WERI-Rb-1 (cell line): ENCODE results near the gene DIPK1B.
A peak's percentile ranks its signal among the peaks of the same experiment; 100 is the strongest.

ENCODE experiments used
- DNase-seq: peaks from one replicate; pipeline ENCODE4 v3.0.0-alpha.2; 2020
- H3K27ac ChIP-seq: fragments of 250-450 bp; sonication (Bioruptor Pico); 2 replicates; pipeline ENCODE4 v1.5.1; 2020; ENCODE audit warnings: mild to moderate bottlenecking, moderate library complexity
- H3K27me3 ChIP-seq: fragments of 250-450 bp; sonication (Bioruptor Pico); 2 replicates; pipeline ENCODE4 v1.5.1; 2021; ENCODE audit warnings: mild to moderate bottlenecking, low read depth, moderate library complexity; ENCODE audit not compliant: insufficient read depth, severe bottlenecking
- H3K36me3 ChIP-seq: fragments of 250-450 bp; sonication (Bioruptor Pico); 2 replicates; pipeline ENCODE4 v1.5.1; 2020; ENCODE audit warnings: mild to moderate bottlenecking, moderate library complexity
- H3K4me3 ChIP-seq: 2 replicates; pipeline ENCODE4 v1.5.1; 2011; ENCODE audit warnings: low read depth, mild to moderate bottlenecking, control low read depth, low read length
- H3K9me3 ChIP-seq: fragments of 250-450 bp; sonication (Bioruptor Pico); 2 replicates; pipeline ENCODE4 v1.5.1; 2021; ENCODE audit warnings: mild to moderate bottlenecking, moderate library complexity; ENCODE audit not compliant: severe bottlenecking
- CTCF ChIP-seq: IDR thresholded peaks from 2 replicates; pipeline ENCODE4 v1.5.1; 2011; ENCODE audit warnings: low read depth, mild to moderate bottlenecking, control low read depth, inconsistent platforms, low read length

Gene DIPK1B

GRCh38 chr9:136668983-136669790, 43.2 kb upstream of the DIPK1B start:
- Histone ChIP-seq H3K27me3 (no peaks in the 10 kb centered on the region), H3K27ac (no peak overlapping the region), H3K9me3 (no peaks in the 10 kb centered on the region), H3K36me3 (peaks cover 18% of the 10 kb centered on the region), H3K4me3 (no peak overlapping the region)
- no peak for DNase-seq
- TF ChIP-seq CTCF = no peak

- Histone ChIP-seq H3K9me3 (no peaks in the 10 kb centered on the region), H3K36me3 (peaks cover 24% of the 10 kb centered on the region), H3K27ac (no peak overlapping the region), H3K4me3 (no peak overlapping the region), H3K27me3 (no peaks in the 10 kb centered on the region)
- DNase-seq = no peak
- TF ChIP-seq CTCF = no peak
Observed at GRCh38 chr9:136669791-136670464, 42.4 kb upstream of the DIPK1B start.

- Histone ChIP-seq H3K27me3 (no peaks in the 10 kb centered on the region), H3K27ac (no peak overlapping the region), H3K9me3 (no peaks in the 10 kb centered on the region), H3K4me3 (no peak overlapping the region), H3K36me3 (peaks cover 24% of the 10 kb centered on the region)
- no peak for DNase-seq
- TF ChIP-seq CTCF = no peak
Observed at GRCh38 chr9:136670576-136671253, 41.7 kb upstream of the DIPK1B start.

GRCh38 chr9:136671254-136671614, 41.1 kb upstream of the DIPK1B start:
- peaks cover 24% of the 10 kb centered on the region for H3K36me3 ChIP-seq
- H3K4me3 ChIP-seq = no peak overlapping the region
- peak; percentile 47 for DNase-seq

More at GRCh38 chr9:136671254-136671614, 41.1 kb upstream of the DIPK1B start:
- H3K9me3 ChIP-seq = no peaks in the 10 kb centered on the region
- no peaks in the 10 kb centered on the region for H3K27me3 ChIP-seq
- H3K27ac ChIP-seq = no peak overlapping the region
- TF ChIP-seq CTCF = no peak
